Hair follicular keratinocyte (primary cell): ENCODE data around the gene USP17L13. TPM values are rescaled to one million over a fixed set of nuclear protein-coding genes. Genes with fewer than 3 reads are reported as not detected.

Source experiments
- total RNA-seq: library from RNA; depleted of rRNA; stranded (reverse); fragments of >200 nt; gene quantifications from 2 replicates; pipeline ENCODE4 v1.2.3, GENCODE V29; 2015

Gene USP17L13, protein sequence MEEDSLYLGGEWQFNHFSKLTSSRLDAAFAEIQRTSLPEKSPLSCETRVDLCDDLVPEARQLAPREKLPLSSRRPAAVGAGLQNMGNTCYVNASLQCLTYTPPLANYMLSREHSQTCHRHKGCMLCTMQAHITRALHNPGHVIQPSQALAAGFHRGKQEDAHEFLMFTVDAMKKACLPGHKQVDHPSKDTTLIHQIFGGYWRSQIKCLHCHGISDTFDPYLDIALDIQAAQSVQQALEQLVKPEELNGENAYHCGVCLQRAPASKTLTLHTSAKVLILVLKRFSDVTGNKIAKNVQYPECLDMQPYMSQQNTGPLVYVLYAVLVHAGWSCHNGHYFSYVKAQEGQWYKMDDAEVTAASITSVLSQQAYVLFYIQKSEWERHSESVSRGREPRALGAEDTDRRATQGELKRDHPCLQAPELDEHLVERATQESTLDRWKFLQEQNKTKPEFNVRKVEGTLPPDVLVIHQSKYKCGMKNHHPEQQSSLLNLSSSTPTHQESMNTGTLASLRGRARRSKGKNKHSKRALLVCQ
- not detected in 2 replicates for total RNA-seq

DNA sequence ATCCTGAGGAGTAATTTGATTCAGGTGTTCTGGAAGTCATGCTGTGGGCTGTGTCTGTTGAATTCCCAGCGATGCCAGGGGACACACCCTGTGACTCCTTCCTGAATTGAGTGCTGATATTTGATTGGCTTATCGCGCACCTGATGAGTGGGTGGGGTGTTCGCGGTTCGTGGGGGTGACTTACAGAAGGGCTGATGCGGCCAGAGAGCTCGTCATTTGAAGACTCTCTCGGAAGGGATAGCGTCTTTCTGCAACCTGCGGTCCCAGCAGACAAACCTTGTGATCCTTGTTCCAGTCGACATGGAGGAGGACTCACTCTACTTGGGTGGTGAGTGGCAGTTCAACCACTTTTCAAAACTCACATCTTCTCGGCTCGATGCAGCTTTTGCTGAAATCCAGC, at the start of gene USP17L13:
TSS of gene USP17L13 (plus strand) at position 301 of the 400 bp plus-strand sequence. CDS start at position 301, 0 bp downstream.

DNA sequence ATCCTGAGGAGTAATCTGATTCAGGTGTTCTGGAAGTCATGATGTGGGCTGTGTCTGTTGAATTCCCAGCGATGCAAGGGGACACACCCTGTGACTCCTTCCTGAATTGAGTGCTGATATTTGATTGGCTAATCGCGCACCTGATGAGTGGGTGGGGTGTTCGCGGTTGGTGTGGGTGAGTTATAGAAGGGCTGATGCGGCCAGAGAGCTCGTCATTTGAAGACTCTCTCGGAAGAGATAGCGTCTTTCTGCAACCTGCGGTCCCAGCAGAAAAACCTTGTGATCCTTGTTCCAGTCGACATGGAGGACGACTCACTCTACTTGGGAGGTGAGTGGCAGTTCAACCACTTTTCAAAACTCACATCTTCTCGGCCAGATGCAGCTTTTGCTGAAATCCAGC, 14.3 kb upstream of the USP17L13 start, which contains the start of gene USP17L10:
TSS of gene USP17L10 (plus strand) at position 301 of the 400 bp plus-strand sequence. CDS start at position 301, 0 bp downstream.

DNA sequence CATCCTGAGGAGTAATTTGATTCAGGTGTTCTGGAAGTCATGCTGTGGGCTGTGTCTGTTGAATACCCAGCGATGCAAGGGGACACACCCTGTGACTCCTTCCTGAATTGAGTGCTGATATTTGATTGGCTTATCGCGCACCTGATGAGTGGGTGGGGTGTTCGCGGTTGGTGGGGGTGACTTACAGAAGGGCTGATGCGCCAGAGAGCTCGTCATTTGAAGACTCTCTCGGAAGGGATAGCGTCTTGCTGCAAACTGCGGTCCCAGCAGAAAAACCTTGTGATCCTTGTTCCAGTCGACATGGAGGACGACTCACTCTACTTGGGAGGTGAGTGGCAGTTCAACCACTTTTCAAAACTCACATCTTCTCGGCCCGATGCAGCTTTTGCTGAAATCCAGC, 9.6 kb upstream of the USP17L13 start, which contains the start of gene USP17L11:
TSS of gene USP17L11 (plus strand) at position 301 of the 400 bp plus-strand sequence. CDS start at position 301, 0 bp downstream.

DNA sequence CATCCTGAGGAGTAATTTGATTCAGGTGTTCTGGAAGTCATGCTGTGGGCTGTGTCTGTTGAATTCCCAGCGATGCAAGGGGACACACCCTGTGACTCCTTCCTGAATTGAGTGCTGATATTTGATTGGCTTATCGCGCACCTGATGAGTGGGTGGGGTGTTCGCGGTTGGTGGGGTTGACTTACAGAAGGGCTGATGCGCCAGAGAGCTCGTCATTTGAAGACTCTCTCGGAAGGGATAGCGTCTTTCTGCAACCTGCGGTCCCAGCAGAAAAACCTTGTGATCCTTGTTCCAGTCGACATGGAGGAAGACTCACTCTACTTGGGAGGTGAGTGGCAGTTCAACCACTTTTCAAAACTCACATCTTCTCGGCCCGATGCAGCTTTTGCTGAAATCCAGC, 4.8 kb upstream of the USP17L13 start, which contains the start of gene USP17L12:
TSS of gene USP17L12 (plus strand) at position 301 of the 400 bp plus-strand sequence. CDS start at position 301, 0 bp downstream.

DNA sequence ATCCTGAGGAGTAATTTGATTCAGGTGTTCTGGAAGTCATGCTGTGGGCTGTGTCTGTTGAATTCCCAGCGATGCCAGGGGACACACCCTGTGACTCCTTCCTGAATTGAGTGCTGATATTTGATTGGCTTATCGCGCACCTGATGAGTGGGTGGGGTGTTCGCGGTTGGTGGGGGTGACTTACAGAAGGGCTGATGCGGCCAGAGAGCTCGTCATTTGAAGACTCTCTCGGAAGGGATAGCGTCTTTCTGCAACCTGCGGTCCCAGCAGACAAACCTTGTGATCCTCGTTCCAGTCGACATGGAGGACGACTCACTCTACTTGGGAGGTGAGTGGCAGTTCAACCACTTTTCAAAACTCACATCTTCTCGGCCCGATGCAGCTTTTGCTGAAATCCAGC, 9.4 kb downstream of the USP17L13 start, which contains the start of gene USP17L15:
TSS of gene USP17L15 (plus strand) at position 301 of the 400 bp plus-strand sequence. CDS start at position 301, 0 bp downstream.

DNA sequence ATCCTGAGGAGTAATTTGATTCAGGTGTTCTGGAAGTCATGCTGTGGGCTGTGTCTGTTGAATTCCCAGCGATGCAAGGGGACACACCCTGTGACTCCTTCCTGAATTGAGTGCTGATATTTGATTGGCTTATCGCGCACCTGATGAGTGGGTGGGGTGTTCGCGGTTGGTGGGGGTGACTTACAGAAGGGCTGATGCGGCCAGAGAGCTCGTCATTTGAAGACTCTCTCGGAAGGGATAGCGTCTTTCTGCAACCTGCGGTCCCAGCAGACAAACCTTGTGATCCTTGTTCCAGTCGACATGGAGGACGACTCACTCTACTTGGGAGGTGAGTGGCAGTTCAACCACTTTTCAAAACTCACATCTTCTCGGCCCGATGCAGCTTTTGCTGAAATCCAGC, 18.9 kb downstream of the USP17L13 start, which contains the start of gene USP17L17:
TSS of gene USP17L17 (plus strand) at position 301 of the 400 bp plus-strand sequence. CDS start at position 301, 0 bp downstream.

DNA sequence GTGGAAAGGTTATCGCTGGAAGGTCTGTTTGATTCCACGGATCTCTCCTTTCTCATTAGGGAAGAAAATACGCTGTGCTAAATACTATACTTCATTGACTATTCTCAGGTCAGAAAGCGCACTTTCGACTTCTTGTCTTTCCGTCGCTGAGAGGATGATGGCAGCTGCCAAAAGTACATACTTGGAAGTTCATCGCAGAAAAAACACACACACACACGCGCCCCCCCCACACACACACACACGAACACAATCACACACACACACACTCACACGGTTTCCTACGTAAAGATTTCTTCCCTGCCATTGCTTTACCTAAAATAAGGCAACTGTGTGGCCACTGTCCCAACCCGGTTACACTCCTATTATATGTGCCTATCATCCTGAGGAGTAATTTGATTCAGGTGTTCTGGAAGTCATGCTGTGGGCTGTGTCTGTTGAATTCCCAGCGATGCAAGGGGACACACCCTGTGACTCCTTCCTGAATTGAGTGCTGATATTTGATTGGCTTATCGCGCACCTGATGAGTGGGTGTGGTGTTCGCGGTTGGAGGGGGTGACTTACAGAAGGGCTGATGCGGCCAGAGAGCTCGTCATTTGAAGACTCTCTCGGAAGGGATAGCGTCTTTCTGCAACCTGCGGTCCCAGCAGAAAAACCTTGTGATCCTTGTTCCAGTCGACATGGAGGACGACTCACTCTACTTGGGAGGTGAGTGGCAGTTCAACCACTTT, 23.4 kb downstream of the USP17L13 start, which contains the start of gene USP17L18:
TSS of gene USP17L18 (plus strand) at position 678 of the 728 bp plus-strand sequence. CDS start at position 678, 0 bp downstream.

DNA sequence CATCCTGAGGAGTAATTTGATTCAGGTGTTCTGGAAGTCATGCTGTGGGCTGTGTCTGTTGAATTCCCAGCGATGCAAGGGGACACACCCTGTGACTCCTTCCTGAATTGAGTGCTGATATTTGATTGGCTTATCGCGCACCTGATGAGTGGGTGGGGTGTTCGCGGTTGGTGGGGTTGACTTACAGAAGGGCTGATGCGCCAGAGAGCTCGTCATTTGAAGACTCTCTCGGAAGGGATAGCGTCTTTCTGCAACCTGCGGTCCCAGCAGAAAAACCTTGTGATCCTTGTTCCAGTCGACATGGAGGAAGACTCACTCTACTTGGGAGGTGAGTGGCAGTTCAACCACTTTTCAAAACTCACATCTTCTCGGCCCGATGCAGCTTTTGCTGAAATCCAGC, 28.4 kb downstream of the USP17L13 start, which contains the start of gene USP17L19:
TSS of gene USP17L19 (plus strand) at position 301 of the 400 bp plus-strand sequence. CDS start at position 301, 0 bp downstream.

DNA sequence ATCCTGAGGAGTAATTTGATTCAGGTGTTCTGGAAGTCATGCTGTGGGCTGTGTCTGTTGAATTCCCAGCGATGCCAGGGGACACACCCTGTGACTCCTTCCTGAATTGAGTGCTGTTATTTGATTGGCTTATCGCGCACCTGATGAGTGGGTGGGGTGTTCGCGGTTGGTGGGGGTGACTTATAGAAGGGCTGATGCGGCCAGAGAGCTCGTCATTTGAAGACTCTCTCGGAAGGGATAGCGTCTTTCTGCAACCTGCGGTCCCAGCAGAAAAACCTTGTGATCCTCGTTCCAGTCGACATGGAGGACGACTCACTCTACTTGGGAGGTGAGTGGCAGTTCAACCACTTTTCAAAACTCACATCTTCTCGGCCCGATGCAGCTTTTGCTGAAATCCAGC, 33.1 kb downstream of the USP17L13 start, which contains the start of gene USP17L20:
TSS of gene USP17L20 (plus strand) at position 301 of the 400 bp plus-strand sequence. CDS start at position 301, 0 bp downstream.

DNA sequence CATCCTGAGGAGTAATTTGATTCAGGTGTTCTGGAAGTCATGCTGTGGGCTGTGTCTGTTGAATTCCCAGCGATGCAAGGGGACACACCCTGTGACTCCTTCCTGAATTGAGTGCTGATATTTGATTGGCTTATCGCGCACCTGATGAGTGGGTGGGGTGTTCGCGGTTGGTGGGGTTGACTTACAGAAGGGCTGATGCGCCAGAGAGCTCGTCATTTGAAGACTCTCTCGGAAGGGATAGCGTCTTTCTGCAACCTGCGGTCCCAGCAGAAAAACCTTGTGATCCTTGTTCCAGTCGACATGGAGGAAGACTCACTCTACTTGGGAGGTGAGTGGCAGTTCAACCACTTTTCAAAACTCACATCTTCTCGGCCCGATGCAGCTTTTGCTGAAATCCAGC, 37.9 kb downstream of the USP17L13 start, which contains the start of gene USP17L21:
TSS of gene USP17L21 (plus strand) at position 301 of the 400 bp plus-strand sequence. CDS start at position 301, 0 bp downstream.

DNA sequence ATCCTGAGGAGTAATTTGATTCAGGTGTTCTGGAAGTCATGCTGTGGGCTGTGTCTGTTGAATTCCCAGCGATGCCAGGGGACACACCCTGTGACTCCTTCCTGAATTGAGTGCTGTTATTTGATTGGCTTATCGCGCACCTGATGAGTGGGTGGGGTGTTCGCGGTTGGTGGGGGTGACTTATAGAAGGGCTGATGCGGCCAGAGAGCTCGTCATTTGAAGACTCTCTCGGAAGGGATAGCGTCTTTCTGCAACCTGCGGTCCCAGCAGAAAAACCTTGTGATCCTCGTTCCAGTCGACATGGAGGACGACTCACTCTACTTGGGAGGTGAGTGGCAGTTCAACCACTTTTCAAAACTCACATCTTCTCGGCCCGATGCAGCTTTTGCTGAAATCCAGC, 42.6 kb downstream of the USP17L13 start, which contains the start of gene USP17L22:
TSS of gene USP17L22 (plus strand) at position 301 of the 400 bp plus-strand sequence. CDS start at position 301, 0 bp downstream.

Other genes with a start within 250 kb of the USP17L13 start
- not detected in 2 replicates for gene FAM90A26, start 54.5 kb upstream of the USP17L13 start, total RNA-seq
- gene USP17L10, start 14.2 kb upstream of the USP17L13 start, total RNA-seq = not detected in 2 replicates
- gene USP17L11, start 9.5 kb upstream of the USP17L13 start, total RNA-seq = not detected in 2 replicates
- not detected in 2 replicates for gene USP17L12, start 4.7 kb upstream of the USP17L13 start, total RNA-seq
- not detected in 2 replicates for gene USP17L15, start 9.5 kb downstream of the USP17L13 start, total RNA-seq
- gene USP17L17, start 19.0 kb downstream of the USP17L13 start, total RNA-seq = not detected in 2 replicates
- gene USP17L18, start 23.7 kb downstream of the USP17L13 start, total RNA-seq = not detected in 2 replicates
- not detected in 2 replicates for gene USP17L19, start 28.5 kb downstream of the USP17L13 start, total RNA-seq
- gene USP17L20, start 33.2 kb downstream of the USP17L13 start, total RNA-seq = not detected in 2 replicates
- not detected in 2 replicates for gene USP17L21, start 38.0 kb downstream of the USP17L13 start, total RNA-seq
- not detected in 2 replicates for gene USP17L22, start 42.7 kb downstream of the USP17L13 start, total RNA-seq
- gene USP17L24, start 100.3 kb downstream of the USP17L13 start, total RNA-seq = not detected in 2 replicates
- gene USP17L25, start 105.0 kb downstream of the USP17L13 start, total RNA-seq = not detected in 2 replicates
- gene USP17L26, start 109.8 kb downstream of the USP17L13 start, total RNA-seq = not detected in 2 replicates
- gene USP17L5, start 114.5 kb downstream of the USP17L13 start, total RNA-seq = not detected in 2 replicates
- gene USP17L27, start 119.3 kb downstream of the USP17L13 start, total RNA-seq = not detected in 2 replicates
- gene USP17L28, start 124.0 kb downstream of the USP17L13 start, total RNA-seq = not detected in 2 replicates
- not detected in 2 replicates for gene USP17L29, start 128.7 kb downstream of the USP17L13 start, total RNA-seq
- gene USP17L30, start 138.2 kb downstream of the USP17L13 start, total RNA-seq = not detected in 2 replicates
- gene DEFB131A, start 219.5 kb downstream of the USP17L13 start, total RNA-seq = not detected in 2 replicates